ENCODE results near the gene HOGA1. TPM values are rescaled to one million over a fixed set of nuclear protein-coding genes. Genes with fewer than 3 reads are reported as not detected.

Gene HOGA1
- total RNA-seq, 1 donor from 2014 or later, result not detected

DNA sequence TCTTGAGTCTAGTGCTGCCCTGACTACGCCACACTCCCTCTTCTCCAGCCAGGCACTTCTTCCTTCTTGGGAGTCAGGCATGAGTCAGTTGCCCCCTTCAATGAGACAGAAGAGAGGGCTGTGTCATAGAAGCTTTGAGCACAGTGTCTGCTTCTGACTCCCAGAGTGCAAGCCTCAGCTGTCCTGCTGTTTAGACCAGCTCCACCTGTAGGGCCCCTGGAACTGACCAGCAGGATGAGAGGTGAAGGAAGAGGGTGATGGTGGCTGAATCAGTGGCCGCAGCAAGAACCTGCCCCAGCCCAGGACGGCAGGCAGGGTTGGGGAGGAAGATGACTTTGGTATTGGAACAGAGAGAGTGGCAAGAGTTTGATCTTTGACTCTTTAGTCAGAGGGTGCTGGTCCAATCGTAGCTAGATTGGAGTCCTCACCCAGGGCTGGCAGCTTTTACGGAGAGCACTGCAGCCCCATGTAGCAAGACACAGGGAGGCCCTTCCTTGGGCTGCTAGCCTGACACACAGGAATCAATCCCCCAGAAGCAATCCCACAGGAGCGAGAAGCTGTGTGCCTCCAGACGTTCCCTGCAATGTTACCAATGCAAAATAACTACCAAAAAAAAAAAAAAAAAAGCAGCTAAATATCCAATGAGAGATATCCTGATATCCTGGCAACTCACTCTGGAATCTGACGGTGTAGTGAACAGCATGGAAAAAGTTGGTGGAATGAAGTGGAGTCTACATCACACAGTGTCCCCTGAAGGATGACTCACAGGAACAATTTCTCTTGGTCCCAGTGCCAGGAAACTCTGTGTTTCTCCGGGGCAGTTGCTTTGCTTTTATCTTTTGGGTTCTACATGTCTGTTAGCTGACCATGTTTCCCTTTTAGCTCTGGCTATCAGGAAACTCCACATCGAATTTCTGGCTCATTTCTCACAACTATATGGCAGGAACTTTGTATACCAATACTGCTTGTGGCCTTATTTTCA lies 12.2 kb downstream of the HOGA1 start:
- H3K4me3 Mint-ChIP-seq, result no peak overlapping the region
- peaks cover 4% of the 10 kb centered on the region for H3K27me3 Mint-ChIP-seq (ENCODE audit: insufficient read depth)
- H3K9me3 Mint-ChIP-seq, result no peaks in the 10 kb centered on the region
- no peaks in the 10 kb centered on the region for H3K36me3 Mint-ChIP-seq (ENCODE audit: low read depth)
- intact Hi-C loops (cut with micrococcal nuclease), result no loop called here
- no peak for DNase-seq (ENCODE audit: low spot score)
- H3K27ac Mint-ChIP-seq, result no peak overlapping the region
- H3K4me1 Mint-ChIP-seq (ENCODE audit: low read depth), result no peaks in the 10 kb centered on the region

DNA sequence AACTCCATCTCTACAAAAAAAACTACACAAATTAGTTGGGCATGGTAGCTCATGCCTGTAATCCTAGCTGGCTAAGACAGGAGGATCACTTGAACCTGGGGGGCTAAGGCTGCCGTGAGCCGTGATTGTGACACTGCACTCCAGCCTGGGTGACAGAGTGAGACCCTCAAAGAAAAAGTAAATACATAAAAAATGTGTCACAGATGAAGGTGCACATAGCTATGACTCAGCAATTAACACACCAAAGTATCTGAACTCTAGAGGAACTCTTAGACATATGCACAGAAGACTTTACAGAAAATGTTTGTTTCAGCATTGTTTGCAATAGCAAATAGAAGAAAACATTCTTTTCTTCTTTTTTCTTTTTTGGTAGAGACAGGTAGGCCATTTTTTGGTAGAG lies 13.6 kb downstream of the HOGA1 start:
- H3K27me3 Mint-ChIP-seq (ENCODE audit: insufficient read depth), result peaks cover 4% of the 10 kb centered on the region
- no peak overlapping the region for H3K27ac Mint-ChIP-seq
- H3K9me3 Mint-ChIP-seq, result no peaks in the 10 kb centered on the region
- intact Hi-C loops (cut with micrococcal nuclease), result no loop called here
- H3K36me3 Mint-ChIP-seq (ENCODE audit: low read depth), result no peaks in the 10 kb centered on the region
- no peak overlapping the region for H3K4me3 Mint-ChIP-seq
- no peaks in the 10 kb centered on the region for H3K4me1 Mint-ChIP-seq (ENCODE audit: low read depth)
- no peak for DNase-seq (ENCODE audit: low spot score)

DNA sequence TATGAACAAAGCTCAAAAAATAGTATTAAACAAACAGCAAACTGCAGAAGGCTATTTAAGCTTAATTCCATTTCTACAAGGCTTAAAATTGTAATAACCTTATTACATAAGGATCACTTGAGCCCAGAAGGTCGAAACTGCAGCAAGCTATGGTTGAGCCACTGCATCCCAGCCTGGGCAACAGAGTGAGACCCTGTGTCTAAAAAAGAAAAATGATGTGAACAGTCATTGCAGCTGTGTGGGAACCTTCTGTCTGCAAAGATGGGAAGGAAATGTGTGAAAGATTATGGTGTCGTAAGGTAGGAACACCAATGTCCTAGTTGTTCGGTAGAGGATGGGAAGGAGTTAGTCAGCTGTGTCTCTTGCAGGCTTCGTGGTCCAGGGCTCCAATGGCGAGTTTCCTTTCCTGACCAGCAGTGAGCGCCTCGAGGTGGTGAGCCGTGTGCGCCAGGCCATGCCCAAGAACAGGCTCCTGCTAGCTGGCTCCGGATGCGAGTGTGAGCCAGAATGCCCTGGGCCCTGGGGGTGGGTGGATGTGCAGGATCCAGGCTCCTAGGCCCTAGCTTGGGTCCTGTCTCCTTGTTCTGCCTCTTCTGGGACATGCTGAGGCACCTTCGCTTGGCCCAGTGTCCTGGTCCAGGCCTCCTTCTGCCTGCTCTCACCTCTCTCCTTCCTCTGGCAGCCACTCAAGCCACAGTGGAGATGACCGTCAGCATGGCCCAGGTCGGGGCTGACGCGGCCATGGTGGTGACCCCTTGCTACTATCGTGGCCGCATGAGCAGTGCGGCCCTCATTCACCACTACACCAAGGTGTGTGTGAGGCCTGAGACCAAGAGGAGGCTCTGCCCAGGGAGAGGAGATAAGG lies 14.4 kb downstream of the HOGA1 start:
- intact Hi-C loops (cut with micrococcal nuclease), result no loop called here
- no peaks in the 10 kb centered on the region for H3K9me3 Mint-ChIP-seq

DNA sequence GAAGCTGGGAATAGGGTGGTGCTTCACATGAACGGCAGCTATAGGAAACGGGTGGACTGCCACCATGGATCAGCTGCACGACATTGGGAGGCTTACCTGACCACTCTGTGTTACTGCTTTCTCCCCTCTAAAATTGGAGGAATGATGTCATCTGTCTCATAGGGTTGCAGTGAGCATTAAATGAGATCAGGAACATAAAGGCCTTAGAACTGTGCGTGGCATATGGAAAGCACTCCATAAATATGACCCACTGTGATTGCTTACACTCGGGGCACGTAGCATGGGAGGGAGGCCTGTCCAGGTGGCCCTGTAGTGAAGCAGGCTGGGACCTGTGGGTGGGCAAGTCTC lies 15.1 kb downstream of the HOGA1 start:
- Mint-ChIP-seq H3K36me3 (ENCODE audit: low read depth) (no peaks in the 10 kb centered on the region), H3K27me3 (ENCODE audit: insufficient read depth) (peaks cover 4% of the 10 kb centered on the region), H3K4me3 (no peak overlapping the region), H3K4me1 (ENCODE audit: low read depth) (no peaks in the 10 kb centered on the region), H3K9me3 (no peaks in the 10 kb centered on the region), H3K27ac (no peak overlapping the region)
- intact Hi-C loops (cut with micrococcal nuclease), result no loop called here
- no peak for DNase-seq (ENCODE audit: low spot score)

More for the DNA sequence above, 14.4 kb downstream of the HOGA1 start:
- Mint-ChIP-seq H3K36me3 (ENCODE audit: low read depth) (no peaks in the 10 kb centered on the region), H3K27ac (no peak overlapping the region), H3K4me3 (no peak overlapping the region), H3K27me3 (ENCODE audit: insufficient read depth) (peaks cover 4% of the 10 kb centered on the region), H3K4me1 (ENCODE audit: low read depth) (no peaks in the 10 kb centered on the region)
- DNase-seq (ENCODE audit: low spot score), result no peak

DNA sequence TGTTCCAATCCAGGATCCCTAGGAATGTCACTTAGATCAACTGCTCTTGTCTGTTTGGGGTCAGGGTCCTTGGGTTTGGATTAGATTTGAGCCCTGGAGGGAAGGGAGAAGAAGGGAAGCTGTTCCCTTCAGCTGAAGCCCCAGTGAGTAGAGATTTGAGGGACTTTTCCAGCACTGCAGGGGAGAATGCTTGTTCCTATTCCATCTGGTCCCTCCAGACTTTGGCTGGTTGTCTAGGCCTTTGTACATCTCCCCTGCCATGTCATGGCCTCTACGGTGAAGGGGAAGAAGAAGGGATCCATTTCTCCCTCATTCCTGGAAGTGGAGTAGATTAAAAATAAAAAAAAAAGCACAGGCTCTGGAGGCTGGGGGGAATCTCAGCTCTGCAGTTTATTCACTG lies 16.4 kb downstream of the HOGA1 start:
- intact Hi-C loops (cut with micrococcal nuclease), result no loop called here
- Mint-ChIP-seq H3K4me3 (no peak overlapping the region), H3K27ac (no peak overlapping the region), H3K9me3 (no peaks in the 10 kb centered on the region), H3K36me3 (ENCODE audit: low read depth) (no peaks in the 10 kb centered on the region), H3K27me3 (ENCODE audit: insufficient read depth) (peaks cover 2% of the 10 kb centered on the region), H3K4me1 (ENCODE audit: low read depth) (no peaks in the 10 kb centered on the region)
- DNase-seq (ENCODE audit: low spot score), result no peak

DNA sequence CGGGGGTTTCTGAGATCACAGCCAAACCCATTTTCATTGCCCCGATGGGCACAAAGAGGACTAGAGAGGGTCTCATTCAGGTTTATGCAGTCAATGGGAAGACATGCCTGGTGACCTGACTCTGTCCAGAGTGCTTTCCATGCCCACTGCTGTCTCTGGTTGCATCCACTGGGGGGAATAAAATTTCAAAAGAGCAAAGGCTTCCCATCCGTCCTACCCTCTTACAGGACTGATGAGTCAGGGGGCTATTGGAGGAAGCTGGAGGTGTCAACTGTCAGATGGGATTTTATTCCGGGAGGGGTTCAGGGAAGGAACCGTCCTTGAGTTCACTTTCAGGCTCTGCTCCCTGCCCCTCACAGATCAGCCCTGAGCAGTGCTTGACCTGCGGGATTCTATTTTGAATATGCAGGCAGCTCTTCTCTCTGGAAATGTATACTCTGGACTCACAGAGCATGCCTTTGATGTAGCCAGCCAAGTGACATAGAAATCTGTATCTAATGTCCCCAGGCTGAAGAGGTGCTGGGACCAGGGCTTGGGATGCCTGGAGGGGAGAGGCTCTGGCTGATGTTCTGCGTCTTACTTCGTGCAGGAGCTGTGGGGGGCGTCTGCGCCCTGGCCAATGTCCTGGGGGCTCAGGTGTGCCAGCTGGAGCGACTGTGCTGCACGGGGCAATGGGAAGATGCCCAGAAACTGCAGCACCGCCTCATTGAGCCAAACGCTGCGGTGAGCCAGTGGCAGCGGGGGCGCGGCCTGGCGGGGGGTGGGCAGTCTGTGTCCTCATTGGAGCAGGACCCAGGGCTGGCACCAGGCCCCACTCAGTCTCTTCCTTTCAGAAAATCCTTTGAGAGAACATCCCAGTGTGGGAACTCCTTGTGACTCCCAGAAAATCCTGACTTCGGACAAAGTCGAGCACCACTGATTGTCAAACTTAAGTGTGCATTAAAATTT lies 17.4 kb downstream of the HOGA1 start:
- no peaks in the 10 kb centered on the region for H3K9me3 Mint-ChIP-seq
- DNase-seq (ENCODE audit: low spot score), result no peak
- no peaks in the 10 kb centered on the region for H3K36me3 Mint-ChIP-seq (ENCODE audit: low read depth)
- no peaks in the 10 kb centered on the region for H3K4me1 Mint-ChIP-seq (ENCODE audit: low read depth)
- intact Hi-C loops (cut with micrococcal nuclease), result no loop called here
- no peak overlapping the region for H3K4me3 Mint-ChIP-seq
- peaks cover 2% of the 10 kb centered on the region for H3K27me3 Mint-ChIP-seq (ENCODE audit: insufficient read depth)
- H3K27ac Mint-ChIP-seq, result no peak overlapping the region

DNA sequence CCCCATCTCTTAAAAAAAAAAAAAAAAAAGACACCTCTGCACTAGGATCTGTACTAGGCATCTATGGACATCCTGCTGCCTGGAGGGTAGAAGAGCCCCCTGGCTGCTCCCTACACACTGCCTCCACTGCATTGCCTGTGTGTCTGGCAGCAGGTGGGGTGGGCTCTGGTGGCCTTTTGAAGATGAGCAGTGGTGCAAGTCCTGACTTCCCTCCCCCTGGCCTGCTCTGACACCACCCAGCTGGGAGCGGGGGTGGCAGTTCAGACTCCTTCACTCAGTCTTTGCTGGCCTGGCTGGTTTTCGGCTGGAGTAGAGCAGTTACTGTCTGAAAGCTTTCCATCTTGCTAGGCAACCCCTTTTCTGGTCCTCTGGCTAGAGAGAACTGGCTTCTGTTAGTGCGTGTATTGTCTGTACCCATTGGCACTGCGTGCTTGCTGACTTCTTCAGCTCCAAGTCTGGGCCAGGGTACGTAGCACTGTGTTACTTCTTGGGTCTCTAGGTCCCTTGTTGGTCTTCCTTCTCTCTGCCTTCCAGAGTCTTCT lies 23.0 kb downstream of the HOGA1 start:
- H3K9me3 Mint-ChIP-seq, result no peaks in the 10 kb centered on the region
- intact Hi-C loops (cut with micrococcal nuclease), result no loop called here
- no peaks in the 10 kb centered on the region for H3K27me3 Mint-ChIP-seq (ENCODE audit: insufficient read depth)
- H3K27ac Mint-ChIP-seq, result no peak overlapping the region
- H3K36me3 Mint-ChIP-seq (ENCODE audit: low read depth), result no peaks in the 10 kb centered on the region
- H3K4me3 Mint-ChIP-seq, result no peak overlapping the region
- no peak for DNase-seq (ENCODE audit: low spot score)
- no peaks in the 10 kb centered on the region for H3K4me1 Mint-ChIP-seq (ENCODE audit: low read depth)

DNA sequence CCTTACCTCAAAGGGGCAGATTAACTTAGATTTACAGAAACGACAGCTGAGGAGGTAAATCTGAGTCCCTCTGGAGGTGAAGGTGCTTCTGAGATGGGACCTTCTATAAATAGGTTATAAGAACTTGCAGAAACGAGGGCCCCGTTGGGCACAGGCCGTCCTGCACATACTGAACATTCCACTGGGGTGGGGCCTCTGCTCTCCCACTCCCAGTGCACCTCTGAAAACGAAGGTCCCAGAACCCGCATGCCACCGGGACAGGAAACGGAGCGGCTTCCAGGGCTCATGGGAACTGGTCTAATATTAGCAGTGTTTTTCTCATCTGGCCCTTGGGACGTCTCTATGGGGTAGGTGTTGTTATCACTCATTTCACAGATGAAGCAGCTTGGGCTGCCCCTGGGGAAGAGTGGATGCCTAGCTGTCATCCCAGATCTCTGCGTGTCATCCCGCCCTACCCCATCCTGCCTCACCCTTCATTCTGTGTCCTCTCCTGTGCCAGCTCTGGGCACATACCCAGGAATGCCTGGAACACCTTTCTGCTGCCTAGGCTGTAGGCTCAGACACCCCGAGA lies 24.9 kb downstream of the HOGA1 start:
- no peak overlapping the region for H3K4me3 Mint-ChIP-seq

DNA sequence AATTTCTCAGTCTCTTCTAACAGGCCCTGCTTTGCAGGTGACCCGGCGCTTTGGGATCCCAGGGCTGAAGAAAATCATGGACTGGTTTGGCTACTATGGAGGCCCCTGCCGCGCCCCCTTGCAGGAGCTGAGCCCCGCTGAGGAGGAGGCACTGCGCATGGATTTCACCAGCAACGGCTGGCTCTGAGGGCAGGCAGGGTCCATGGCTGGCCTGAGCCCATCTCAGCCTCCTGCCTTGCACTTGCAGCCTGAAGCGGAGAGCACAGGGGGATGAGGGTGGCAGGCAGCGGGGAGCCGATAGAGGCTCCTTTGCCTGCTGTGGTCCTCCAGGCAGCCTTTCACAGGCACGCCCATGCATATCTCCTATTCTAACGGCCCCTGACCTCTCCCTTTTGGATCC lies 27.3 kb downstream of the HOGA1 start:
- intact Hi-C loops (cut with micrococcal nuclease), result no loop called here
- no peak overlapping the region for H3K27ac Mint-ChIP-seq
- no peaks in the 10 kb centered on the region for H3K9me3 Mint-ChIP-seq
- no peaks in the 10 kb centered on the region for H3K4me1 Mint-ChIP-seq (ENCODE audit: low read depth)
- H3K36me3 Mint-ChIP-seq (ENCODE audit: low read depth), result no peaks in the 10 kb centered on the region
- H3K27me3 Mint-ChIP-seq (ENCODE audit: insufficient read depth), result no peaks in the 10 kb centered on the region
- DNase-seq (ENCODE audit: low spot score), result no peak
- H3K4me3 Mint-ChIP-seq, result no peak overlapping the region

More for the DNA sequence above, 24.9 kb downstream of the HOGA1 start:
- intact Hi-C loops (cut with micrococcal nuclease), result no loop called here
- Mint-ChIP-seq H3K36me3 (ENCODE audit: low read depth) (no peaks in the 10 kb centered on the region), H3K9me3 (no peaks in the 10 kb centered on the region), H3K27me3 (ENCODE audit: insufficient read depth) (no peaks in the 10 kb centered on the region), H3K27ac (no peak overlapping the region), H3K4me1 (ENCODE audit: low read depth) (no peaks in the 10 kb centered on the region)
- no peak for DNase-seq (ENCODE audit: low spot score)

DNA sequence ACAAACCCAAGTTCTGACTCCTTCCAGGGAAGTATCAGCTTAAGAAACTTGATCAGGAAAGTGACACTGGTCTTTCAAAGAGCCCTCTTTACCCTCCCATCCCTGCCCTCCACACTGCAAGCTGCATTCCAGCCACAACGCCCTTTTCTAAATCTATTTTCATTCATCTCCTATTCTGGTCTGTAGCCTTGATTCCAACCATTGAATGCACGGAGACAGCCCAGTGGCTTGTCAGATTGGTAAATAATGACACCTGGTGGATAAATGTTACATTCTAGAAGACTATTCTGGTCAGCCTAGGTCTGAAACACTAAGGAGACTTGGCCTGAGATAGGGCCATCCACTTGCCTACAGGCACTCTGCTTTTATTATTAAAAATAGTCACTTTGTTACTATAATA lies 28.2 kb downstream of the HOGA1 start:
- Mint-ChIP-seq H3K27me3 (ENCODE audit: insufficient read depth) (no peaks in the 10 kb centered on the region), H3K27ac (no peak overlapping the region), H3K4me1 (ENCODE audit: low read depth) (no peaks in the 10 kb centered on the region), H3K36me3 (ENCODE audit: low read depth) (no peaks in the 10 kb centered on the region), H3K4me3 (no peak overlapping the region), H3K9me3 (no peaks in the 10 kb centered on the region)
- intact Hi-C loops (cut with micrococcal nuclease), result loop anchor here (1.0 kb wide), 1 partner anchor 40 kb away; the partner anchor contains the start of gene ANKRD2
- DNase-seq (ENCODE audit: low spot score), result no peak

DNA sequence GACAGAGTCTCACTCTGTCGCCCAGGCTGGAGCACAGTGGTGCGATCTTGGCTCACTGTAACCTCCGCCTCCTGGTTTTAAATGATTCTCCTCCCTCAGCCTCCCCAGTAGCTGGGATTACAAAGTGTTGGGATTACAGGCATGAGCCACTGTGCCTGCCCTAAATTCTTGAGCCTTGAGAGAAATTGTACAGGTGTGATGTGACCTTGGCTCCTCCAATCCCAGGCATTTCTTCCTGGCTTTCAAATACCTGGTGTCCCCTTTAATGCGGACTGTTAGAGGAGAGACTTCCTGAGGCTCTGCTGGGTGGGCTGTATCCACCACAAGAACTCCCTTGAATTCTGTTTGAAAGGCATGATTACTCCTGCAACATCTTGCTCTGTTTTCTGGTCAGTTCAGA lies 34.1 kb downstream of the HOGA1 start:
- H3K9me3 Mint-ChIP-seq, result no peaks in the 10 kb centered on the region
- intact Hi-C loops (cut with micrococcal nuclease), result no loop called here
- H3K36me3 Mint-ChIP-seq (ENCODE audit: low read depth), result no peaks in the 10 kb centered on the region
- H3K4me1 Mint-ChIP-seq (ENCODE audit: low read depth), result no peaks in the 10 kb centered on the region
- no peak overlapping the region for H3K4me3 Mint-ChIP-seq
- DNase-seq (ENCODE audit: low spot score), result no peak
- H3K27me3 Mint-ChIP-seq (ENCODE audit: insufficient read depth), result no peaks in the 10 kb centered on the region
- no peak overlapping the region for H3K27ac Mint-ChIP-seq

DNA sequence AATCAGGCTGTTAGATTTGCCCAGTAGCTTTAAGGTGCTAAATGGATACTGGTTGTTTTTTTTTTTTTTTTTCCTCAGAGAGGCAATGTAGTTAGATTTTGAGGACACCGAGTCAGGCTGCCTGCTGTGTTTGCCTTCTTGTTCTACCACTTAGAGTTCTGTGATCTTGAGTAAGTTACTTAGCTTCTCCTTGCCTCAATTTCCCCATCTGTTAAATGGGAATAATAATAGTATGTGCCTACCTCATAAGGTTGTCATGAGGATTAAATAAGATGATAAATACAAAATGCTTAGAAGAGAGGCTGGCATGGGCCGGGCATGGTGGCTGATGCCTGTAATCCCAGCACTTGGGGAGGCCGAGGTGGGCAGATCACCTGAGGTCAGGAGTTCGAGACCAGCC lies 34.5 kb downstream of the HOGA1 start:
- H3K36me3 Mint-ChIP-seq (ENCODE audit: low read depth), result no peaks in the 10 kb centered on the region

More for the DNA sequence above, 34.5 kb downstream of the HOGA1 start:
- no peaks in the 10 kb centered on the region for H3K4me1 Mint-ChIP-seq (ENCODE audit: low read depth)
- no peak overlapping the region for H3K4me3 Mint-ChIP-seq
- H3K27me3 Mint-ChIP-seq (ENCODE audit: insufficient read depth), result no peaks in the 10 kb centered on the region
- intact Hi-C loops (cut with micrococcal nuclease), result no loop called here
- H3K27ac Mint-ChIP-seq, result no peak overlapping the region
- DNase-seq (ENCODE audit: low spot score), result no peak
- no peaks in the 10 kb centered on the region for H3K9me3 Mint-ChIP-seq
